ENCODE results near the gene PRKCA.
"Not testable (repeated sequence)": the region's sequence is repeated elsewhere in the genome, so short reads cannot be mapped to it uniquely, and the experiment has no call there.

The PRKCA gene

DNA sequence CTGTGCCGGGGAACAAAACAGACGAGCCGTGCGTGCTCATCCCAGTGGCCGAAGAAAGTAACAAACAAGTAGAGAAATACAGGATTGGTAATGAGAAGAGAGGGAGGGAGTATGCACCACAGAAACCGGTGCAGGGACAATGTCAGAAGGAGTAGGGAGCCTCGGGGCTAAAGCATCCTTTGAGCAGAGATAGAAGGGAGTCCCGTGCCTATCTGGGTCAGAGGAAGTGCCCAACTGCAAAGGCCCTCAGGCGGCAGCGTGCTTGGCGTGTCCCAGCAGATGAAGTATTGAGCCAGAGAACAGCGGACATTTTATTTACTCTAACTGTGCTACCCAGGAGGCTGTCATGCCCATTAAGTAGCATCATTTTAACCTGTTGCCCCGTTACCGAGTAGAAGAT lies 417.6 kb downstream of the PRKCA start:
- TF ChIP-seq, protein P1, sequence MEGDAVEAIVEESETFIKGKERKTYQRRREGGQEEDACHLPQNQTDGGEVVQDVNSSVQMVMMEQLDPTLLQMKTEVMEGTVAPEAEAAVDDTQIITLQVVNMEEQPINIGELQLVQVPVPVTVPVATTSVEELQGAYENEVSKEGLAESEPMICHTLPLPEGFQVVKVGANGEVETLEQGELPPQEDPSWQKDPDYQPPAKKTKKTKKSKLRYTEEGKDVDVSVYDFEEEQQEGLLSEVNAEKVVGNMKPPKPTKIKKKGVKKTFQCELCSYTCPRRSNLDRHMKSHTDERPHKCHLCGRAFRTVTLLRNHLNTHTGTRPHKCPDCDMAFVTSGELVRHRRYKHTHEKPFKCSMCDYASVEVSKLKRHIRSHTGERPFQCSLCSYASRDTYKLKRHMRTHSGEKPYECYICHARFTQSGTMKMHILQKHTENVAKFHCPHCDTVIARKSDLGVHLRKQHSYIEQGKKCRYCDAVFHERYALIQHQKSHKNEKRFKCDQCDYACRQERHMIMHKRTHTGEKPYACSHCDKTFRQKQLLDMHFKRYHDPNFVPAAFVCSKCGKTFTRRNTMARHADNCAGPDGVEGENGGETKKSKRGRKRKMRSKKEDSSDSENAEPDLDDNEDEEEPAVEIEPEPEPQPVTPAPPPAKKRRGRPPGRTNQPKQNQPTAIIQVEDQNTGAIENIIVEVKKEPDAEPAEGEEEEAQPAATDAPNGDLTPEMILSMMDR (IDR thresholded peaks at IDR 0.05; ENCODE audit: low read depth, low read length): no peak

DNA sequence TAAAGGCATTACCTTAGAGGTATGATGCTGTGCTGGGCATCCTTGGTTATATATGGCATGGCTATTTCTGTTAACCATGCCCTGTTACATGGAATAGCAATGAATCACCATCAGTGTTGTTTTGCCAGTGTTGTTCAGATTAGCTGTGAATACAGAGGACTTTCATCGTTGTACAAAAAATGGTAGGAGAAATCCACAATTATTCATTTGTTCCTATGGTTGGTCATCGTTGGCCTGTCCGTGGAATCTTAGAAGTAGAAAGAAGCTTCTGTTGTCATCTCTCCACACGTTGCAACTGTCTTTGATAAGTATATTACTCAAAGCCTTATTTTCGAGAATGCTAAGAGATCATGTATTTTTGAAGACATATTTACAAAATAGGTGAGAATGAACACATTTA lies 418.2 kb downstream of the PRKCA start:
- TF ChIP-seq, protein P1 (IDR thresholded peaks at IDR 0.05; ENCODE audit: low read depth, low read length): no peak
- H3K4me3 ChIP-seq (ENCODE audit: low read depth, low read length): no peak overlapping the region

More for the DNA sequence above, 417.6 kb downstream of the PRKCA start:
- H3K4me3 ChIP-seq (ENCODE audit: low read depth, low read length): no peak overlapping the region

DNA sequence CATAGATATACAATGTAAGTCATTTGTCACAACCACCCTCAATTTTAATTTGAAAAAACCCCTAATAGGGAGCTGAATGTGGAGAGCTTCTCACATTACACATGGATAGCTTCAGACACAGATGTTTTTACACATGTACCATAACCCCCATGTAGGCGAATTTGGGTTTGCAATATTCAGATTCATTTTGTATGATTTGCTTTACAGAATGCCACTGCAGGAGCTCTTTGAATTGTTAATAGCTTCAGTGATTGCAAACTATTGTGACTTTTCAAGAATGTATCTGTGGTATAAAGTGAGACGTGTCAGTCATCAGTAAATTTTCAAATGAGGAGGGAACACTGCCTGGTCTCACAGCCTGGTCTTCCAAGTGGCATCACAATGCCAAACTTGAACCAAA lies 419.9 kb downstream of the PRKCA start:
- TF ChIP-seq, protein P1 (IDR thresholded peaks at IDR 0.05; ENCODE audit: low read depth, low read length): no peak
- H3K4me3 ChIP-seq (ENCODE audit: low read depth, low read length): no peak overlapping the region

DNA sequence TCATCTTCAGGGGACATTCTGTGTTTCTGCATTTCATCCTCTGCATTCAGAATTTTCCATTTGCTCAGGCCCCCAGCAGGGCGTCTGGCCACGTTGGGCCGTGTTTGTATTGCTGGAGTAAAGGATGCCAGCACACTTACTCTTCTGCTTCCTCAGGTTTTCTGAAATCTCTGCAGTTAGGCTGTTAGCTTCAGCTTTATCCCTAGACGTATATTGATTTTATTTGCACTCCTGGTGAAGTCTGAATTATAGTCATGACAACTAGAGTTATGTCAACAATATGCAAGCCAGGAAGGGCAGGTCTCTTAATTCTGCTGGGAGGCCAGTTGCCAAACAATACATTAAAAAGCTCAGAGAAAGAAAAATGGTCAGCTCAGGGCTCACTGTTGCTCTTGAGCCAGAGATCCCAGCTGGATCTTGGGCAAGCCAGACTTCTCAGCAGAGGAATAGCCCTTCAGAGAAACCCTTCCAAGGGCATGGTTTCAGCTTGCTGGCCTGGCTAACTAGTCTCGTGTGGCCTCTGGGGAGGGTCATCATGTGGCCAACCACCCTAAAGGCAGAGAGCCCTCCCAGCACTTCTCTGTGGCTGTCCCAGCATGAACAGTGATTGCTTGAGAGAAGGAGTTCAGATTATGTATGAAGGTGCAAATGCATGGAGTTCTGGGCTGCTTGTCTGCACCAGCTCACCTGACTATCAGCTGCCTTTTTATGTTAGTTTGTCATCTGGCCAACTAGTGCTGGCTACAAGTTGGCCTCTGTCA lies 422.3 kb downstream of the PRKCA start:
- TF ChIP-seq, protein P1 (IDR thresholded peaks at IDR 0.05; ENCODE audit: low read depth, low read length): no peak
- no peak overlapping the region for H3K4me3 ChIP-seq (ENCODE audit: low read depth, low read length)

DNA sequence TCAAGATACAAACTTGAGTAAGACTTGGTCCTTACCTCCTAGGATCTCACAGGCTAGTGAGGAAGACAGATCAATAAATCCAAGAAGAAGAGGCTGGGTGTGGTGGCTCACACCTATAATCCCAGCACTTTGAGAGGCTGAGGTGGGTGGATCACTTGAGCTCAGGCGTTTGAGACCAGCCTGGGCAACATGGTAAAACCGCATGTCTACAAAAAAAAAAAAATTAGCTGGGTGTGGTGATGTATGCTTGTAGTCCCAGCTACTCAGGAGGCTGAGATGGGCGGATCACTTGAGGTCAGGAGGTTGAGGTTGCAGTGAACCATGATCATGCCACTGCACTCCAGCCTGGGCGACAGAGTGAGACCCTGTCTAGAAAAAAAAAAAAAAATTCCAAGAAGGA lies 423.0 kb downstream of the PRKCA start:
- H3K4me3 ChIP-seq (ENCODE audit: low read depth, low read length): not testable (repeated sequence)

DNA sequence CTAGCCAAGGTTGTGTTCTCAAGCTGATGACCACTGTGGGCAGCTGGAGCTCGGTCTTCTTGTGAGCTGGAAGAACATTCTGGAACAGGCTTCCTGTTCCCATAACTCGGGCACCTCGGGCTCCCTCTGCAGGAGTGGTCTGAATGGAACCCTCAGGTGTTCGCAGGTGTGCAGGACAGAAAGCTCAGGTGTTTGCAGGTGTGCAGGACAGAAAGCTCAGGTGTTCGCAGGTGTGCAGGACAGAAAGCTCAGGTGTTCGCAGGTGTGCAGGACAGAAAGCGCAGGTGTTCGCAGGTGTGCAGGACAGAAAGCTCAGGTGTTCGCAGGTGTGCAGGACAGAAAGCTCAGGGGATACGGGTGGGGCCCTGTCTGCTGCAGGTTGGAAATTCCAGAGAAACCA lies 423.5 kb downstream of the PRKCA start:
- no peak overlapping the region for H3K4me3 ChIP-seq (ENCODE audit: low read depth, low read length)
- TF ChIP-seq, protein P1 (IDR thresholded peaks at IDR 0.05; ENCODE audit: low read depth, low read length): no peak

DNA sequence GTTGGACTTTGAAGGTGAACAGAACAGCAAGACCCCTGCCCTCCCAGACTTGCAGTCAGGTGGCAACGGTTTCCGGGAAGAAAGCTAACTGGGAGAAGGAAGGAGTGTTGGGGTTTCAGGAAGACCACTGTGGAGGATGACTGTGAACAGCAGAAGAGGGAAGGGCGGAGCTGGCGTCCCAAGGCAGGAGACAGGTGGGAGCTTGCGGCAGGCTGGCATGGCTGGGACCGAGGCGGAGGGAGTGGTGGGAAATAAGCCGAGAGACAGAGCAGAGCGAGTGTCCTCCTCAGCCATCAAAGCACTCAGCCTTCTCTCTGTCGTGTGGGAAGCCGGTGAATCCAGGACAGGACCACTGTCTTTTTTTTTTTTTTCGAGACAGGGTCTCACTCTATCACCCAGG lies 424.0 kb downstream of the PRKCA start:
- TF ChIP-seq, protein P1 (IDR thresholded peaks at IDR 0.05; ENCODE audit: low read depth, low read length): no peak
- H3K4me3 ChIP-seq (ENCODE audit: low read depth, low read length): no peak overlapping the region

DNA sequence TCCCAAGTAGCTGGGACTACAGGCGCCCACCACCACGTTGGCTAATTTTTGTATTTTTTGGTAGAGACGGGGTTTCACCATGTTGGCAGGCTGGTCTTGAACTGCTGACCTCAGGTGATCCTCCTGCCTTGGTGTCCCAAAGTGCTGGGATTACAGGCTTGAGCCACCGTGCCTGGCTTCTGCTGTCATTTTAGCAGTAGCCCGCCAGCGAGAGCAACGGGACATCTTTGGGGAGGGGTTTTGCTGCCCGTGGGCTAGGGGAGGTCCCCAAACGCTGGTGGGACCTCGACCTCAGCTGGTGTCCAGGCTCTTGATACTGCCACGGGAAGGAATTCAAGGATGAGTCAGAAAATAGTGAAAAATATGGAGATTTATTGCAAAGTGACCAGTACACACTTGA lies 424.4 kb downstream of the PRKCA start:
- H3K4me3 ChIP-seq (ENCODE audit: low read depth, low read length): no peak overlapping the region
- TF ChIP-seq, protein P1 (IDR thresholded peaks at IDR 0.05; ENCODE audit: low read depth, low read length): no peak

Data from WI38 (cell line).